Smooth muscle cell (in vitro differentiated cells): Measurements from ENCODE around the gene SMOC1. TPM values are rescaled to one million over a fixed set of nuclear protein-coding genes. Genes with fewer than 3 reads are reported as not detected.

Experiments
- DNase-seq: peaks from one replicate; lab custom pipeline; 2025; ENCODE audit not compliant: unreplicated experiment; lab: John Stamatoyannopoulos, UW
- H2AFZ ChIP-seq: fragments of 200-600 bp; sonication (generic); 2 replicates; pipeline ENCODE4 v1.6.0; 2016; ENCODE audit warnings: antibody characterized with exemption, low read depth, mild to moderate bottlenecking
- H3F3A ChIP-seq: fragments of 200-600 bp; sonication (generic); 2 replicates; pipeline ENCODE4 v1.6.0; 2017; ENCODE audit warnings: antibody characterized with exemption, low read depth
- H3K27ac ChIP-seq: fragments of 200-600 bp; sonication (generic); 2 replicates; pipeline ENCODE4 v1.5.1; 2016; ENCODE audit warnings: low read depth, mild to moderate bottlenecking
- H3K27me3 ChIP-seq: fragments of 200-600 bp; sonication (generic); 2 replicates; pipeline ENCODE4 v1.6.1; 2016; ENCODE audit warnings: low read depth, mild to moderate bottlenecking
- H3K36me3 ChIP-seq: fragments of 200-600 bp; sonication (generic); 2 replicates; pipeline ENCODE4 v1.5.1; 2016; ENCODE audit warnings: low read depth
- H3K4me1 ChIP-seq: fragments of 200-600 bp; sonication (generic); 2 replicates; pipeline ENCODE4 v1.5.1; 2016; ENCODE audit warnings: low read depth
- H3K4me2 ChIP-seq: fragments of 200-600 bp; sonication (generic); 2 replicates; pipeline ENCODE4 v1.6.0; 2016; ENCODE audit warnings: mild to moderate bottlenecking
- H3K4me3 ChIP-seq: fragments of 200-600 bp; sonication (generic); 2 replicates; pipeline ENCODE4 v1.5.1; 2016; ENCODE audit warnings: mild to moderate bottlenecking
- H3K79me2 ChIP-seq: fragments of 200-600 bp; sonication (generic); 2 replicates; pipeline ENCODE4 v1.6.0; 2016; ENCODE audit warnings: low read depth, mild to moderate bottlenecking
- H3K9ac ChIP-seq: fragments of 200-600 bp; sonication (generic); 2 replicates; pipeline ENCODE4 v1.6.0; 2016; ENCODE audit warnings: low read depth
- H3K9me3 ChIP-seq: fragments of 200-600 bp; sonication (generic); replicated peaks from 2 replicates; pipeline ENCODE4 v1.5.1; 2016; ENCODE audit warnings: low read depth
- H4K20me1 ChIP-seq: fragments of 200-600 bp; sonication (generic); 2 replicates; pipeline ENCODE4 v1.6.0; 2016; ENCODE audit warnings: low read depth
- CTCF ChIP-seq: fragments of 200-600 bp; sonication (generic); IDR thresholded peaks from 2 replicates; pipeline ENCODE4 v1.5.1; 2017; ENCODE audit warnings: borderline replicate concordance, mild to moderate bottlenecking, antibody characterized with exemption; ENCODE audit not compliant: insufficient read depth, poor library complexity, severe bottlenecking
- WGBS: methylation state at CpG from one replicate; pipeline ENCODE4 v1.1.7; 2016; ENCODE audit warnings: low lambda C conversion rate; 5-methylcytosine and 5-hydroxymethylcytosine counted together
- polyA plus RNA-seq: library from polyadenylated mRNA; unstranded; fragments of >200 nt; fragmentation: Nextera tagmentation; extraction: Ambion mirVana; gene quantifications from 2 replicates; pipeline ENCODE4 v1.2.1, GENCODE V29; 2016
- total RNA-seq: library from RNA; depleted of rRNA; stranded (reverse); fragments of >200 nt; gene quantifications from 2 replicates; pipeline ENCODE4 v1.2.3, GENCODE V29; 2014

SMOC1 gene
- total and polyA plus RNA-seq, 2 experiments from 2014 or later: 1.6 to 6.3 TPM

GRCh38 chr14:69880044-69880487, 850 bp downstream of the SMOC1 start:
- H3K4me3 ChIP-seq: peak overlapping the region; percentile 50
- DNase-seq: no peak
- H3K27me3 ChIP-seq: peaks cover 59% of the 10 kb centered on the region
- H3K27ac ChIP-seq: no peak overlapping the region
- no peak overlapping the region for H2AFZ ChIP-seq
- H3K79me2 ChIP-seq: no peaks in the 10 kb centered on the region
- no peaks in the 10 kb centered on the region for H3K9me3 ChIP-seq
- TF ChIP-seq CTCF: no peak
- no peak overlapping the region for H3K9ac ChIP-seq
- H3F3A ChIP-seq: no peaks in the 10 kb centered on the region
- peaks cover 15% of the 10 kb centered on the region for H3K4me1 ChIP-seq
- no peaks in the 10 kb centered on the region for H3K36me3 ChIP-seq
- WGBS: 7% methylated on average over 21 of the region's 21 CpGs
- H4K20me1 ChIP-seq: no peaks in the 10 kb centered on the region
- peak overlapping the region; percentile 90 for H3K4me2 ChIP-seq

DNA sequence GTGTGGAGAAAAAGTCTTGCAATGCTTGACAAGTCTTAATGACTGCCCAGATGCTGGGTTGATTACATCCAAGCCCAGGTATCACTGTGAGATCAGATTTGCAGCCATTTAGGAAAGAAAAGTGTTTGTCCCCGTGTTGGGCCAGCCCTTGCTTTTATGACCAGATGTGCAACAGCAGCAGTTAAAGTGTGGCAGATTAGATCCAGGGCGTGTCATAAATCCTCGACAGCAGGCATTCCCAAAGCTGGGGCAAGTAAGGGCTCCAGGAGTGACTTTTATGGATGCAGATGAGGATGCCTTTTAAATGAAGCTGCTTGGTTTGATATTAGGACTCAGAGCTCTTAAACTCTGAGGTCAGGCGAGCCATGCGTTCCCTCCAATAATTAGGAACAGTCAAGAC, 1.7 kb downstream of the SMOC1 start:
- DNase-seq: no peak
- Histone ChIP-seq H3K79me2 (no peaks in the 10 kb centered on the region), H3K9me3 (no peaks in the 10 kb centered on the region), H3K27ac (no peak overlapping the region), H4K20me1 (no peaks in the 10 kb centered on the region), H2AFZ (no peak overlapping the region), H3K4me1 (peaks cover 15% of the 10 kb centered on the region), H3K36me3 (no peaks in the 10 kb centered on the region), H3K27me3 (peaks cover 59% of the 10 kb centered on the region), H3K9ac (no peak overlapping the region), H3F3A (no peaks in the 10 kb centered on the region), H3K4me3 (peak overlapping the region; percentile 50), H3K4me2 (peak overlapping the region; percentile 90)
- 21% methylated on average over 5 of the region's 5 CpGs for WGBS
- TF ChIP-seq CTCF: no peak

DNA sequence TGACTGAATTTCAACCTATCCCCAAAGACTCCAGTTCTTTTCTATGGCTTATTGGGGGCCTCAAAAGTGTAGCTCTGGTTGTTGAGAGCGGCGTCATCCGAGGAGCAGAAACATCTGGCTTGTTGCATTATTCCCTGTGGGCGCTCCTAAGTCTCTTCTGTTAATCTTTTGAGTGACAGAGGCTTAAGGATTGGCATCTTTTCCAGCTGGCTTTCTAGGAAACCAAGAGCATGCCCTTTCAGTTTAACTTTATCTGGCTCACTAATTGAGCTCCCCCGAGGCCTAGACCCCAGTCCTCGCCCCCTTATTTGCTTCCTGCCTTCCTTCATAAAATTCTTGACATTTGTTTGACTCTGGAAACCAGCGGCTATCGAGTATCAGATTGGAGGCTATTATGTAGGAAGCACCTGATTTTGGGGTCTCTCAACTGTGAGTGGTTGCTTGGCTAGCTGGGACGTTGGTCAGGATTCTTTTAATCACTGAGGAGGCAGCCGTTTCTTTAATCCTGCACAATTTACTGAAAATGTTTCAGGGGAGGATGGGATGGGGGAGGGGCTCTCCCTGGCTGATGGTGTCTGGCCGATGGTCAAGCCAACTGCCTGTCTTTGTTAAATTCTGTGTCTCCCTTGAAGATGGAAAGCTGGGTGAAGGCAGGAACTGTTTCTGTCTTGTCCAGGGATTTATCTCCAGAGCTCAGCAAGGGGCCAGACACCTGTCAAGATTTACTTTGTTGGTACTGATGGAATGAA, 3.1 kb downstream of the SMOC1 start:
- Histone ChIP-seq H4K20me1 (no peaks in the 10 kb centered on the region), H3K36me3 (no peaks in the 10 kb centered on the region), H3K79me2 (no peaks in the 10 kb centered on the region), H3K27ac (no peak overlapping the region), H3K27me3 (peaks cover 59% of the 10 kb centered on the region), H2AFZ (no peak overlapping the region), H3K9ac (no peak overlapping the region), H3K4me2 (peak overlapping the region; percentile 55), H3K4me3 (no peak overlapping the region), H3K4me1 (peaks cover 24% of the 10 kb centered on the region), H3K9me3 (no peaks in the 10 kb centered on the region), H3F3A (no peaks in the 10 kb centered on the region)
- no peak for TF ChIP-seq CTCF
- DNase-seq: no peak
- WGBS: 25% methylated on average over 11 of the region's 11 CpGs

- no peak overlapping the region for H2AFZ ChIP-seq
- TF ChIP-seq CTCF: no peak
Observed at GRCh38 chr14:69882915-69883314, 3.7 kb downstream of the SMOC1 start.

More at GRCh38 chr14:69882915-69883314, 3.7 kb downstream of the SMOC1 start:
- H3K9me3 ChIP-seq: no peaks in the 10 kb centered on the region
- H4K20me1 ChIP-seq: no peaks in the 10 kb centered on the region
- no peak overlapping the region for H3K9ac ChIP-seq
- no peak overlapping the region for H3K27ac ChIP-seq
- 94% methylated on average over 2 of the region's 2 CpGs for WGBS
- no peaks in the 10 kb centered on the region for H3F3A ChIP-seq
- no peak overlapping the region for H3K4me2 ChIP-seq
- no peak for DNase-seq
- no peak overlapping the region for H3K4me3 ChIP-seq
- H3K4me1 ChIP-seq: peaks cover 24% of the 10 kb centered on the region
- no peaks in the 10 kb centered on the region for H3K79me2 ChIP-seq
- peaks cover 53% of the 10 kb centered on the region for H3K27me3 ChIP-seq
- no peaks in the 10 kb centered on the region for H3K36me3 ChIP-seq
